HepG2 (cell line): Measurements from ENCODE around the gene TAF1A. TPM values are rescaled to one million over a fixed set of nuclear protein-coding genes. Genes with fewer than 3 reads are reported as not detected.

Source experiments
- ATAC-seq: fragments of 200-7000 bp; cut with Tn5 transposase; 3 replicates; pipeline ENCODE4 v1.9.1; 2020; ENCODE audit warnings: mild to moderate bottlenecking, moderate library complexity
- BruUV-seq: library from RNA; stranded (reverse); fragments of 400-500 nt; replicated peaks from 2 replicates; lab custom pipeline; 2021; lab: Mats Ljungman, UMichigan
- CTCF ChIA-PET: fragments of 300-600 bp; formaldehyde crosslinking; extraction: SDS; loops from one replicate; lab custom pipeline; 2021; ENCODE audit warnings: low total read pairs, inconsistent platforms, low intra/inter-chr PET ratio; lab: Yijun Ruan, JAX
- POLR2A ChIA-PET: fragments of 350-600 bp; sonication (Branson Sonifier 250); formaldehyde crosslinking; loops from one replicate; lab custom pipeline; 2020; ENCODE audit warnings: antibody characterized with exemption, inconsistent platforms; lab: Yijun Ruan, JAX
- DNase-seq: peaks from one replicate; pipeline ENCODE4 v3.0.0-alpha.2; 2015; ENCODE audit warnings: low spot score
- FAIRE-seq: peaks from 3 replicates; lab custom pipeline; 2011; peaks lifted over from hg19 to GRCh38; lab: Jason Lieb, UNC
- H2AFZ ChIP-seq: one replicate; pipeline ENCODE4 v1.6.1; 2011; ENCODE audit warnings: low read length, inconsistent platforms
- H3K27ac ChIP-seq: fragments of 300-600 bp; 3 replicates; pipeline ENCODE4 v1.8.0; 2011; ENCODE audit warnings: mixed run types, mild to moderate bottlenecking, mixed read lengths, low read length, inconsistent platforms; ENCODE audit not compliant: insufficient read depth; ENCODE audit errors: extremely low read length
- H3K27me3 ChIP-seq, 2 experiments: fragments of 200-600 bp in 1 of 2; 2 replicates in 1 of 2; 3 replicates in 1 of 2; pipeline versions ENCODE4 v1.6.0 to v1.8.0; 2011; ENCODE audit warnings: low read length in 2 of 2, mild to moderate bottlenecking in 2 of 2, moderate library complexity in 2 of 2, inconsistent platforms in 1 of 2; ENCODE audit not compliant: insufficient read depth in 2 of 2, control insufficient read depth in 1 of 2
- H3K36me3 ChIP-seq, 2 experiments: fragments of 200-600 bp in 1 of 2; replicated peaks in 1 of 2; 2 replicates in 1 of 2; 3 replicates in 1 of 2; pipeline versions ENCODE4 v1.5.1 to v1.8.0; 2011; ENCODE audit warnings: low read length in 2 of 2, inconsistent platforms in 1 of 2; ENCODE audit not compliant: insufficient read depth in 2 of 2, control insufficient read depth in 1 of 2
- H3K4me1 ChIP-seq: 2 replicates; pipeline ENCODE4 v1.5.1; 2012; ENCODE audit warnings: low read length, inconsistent platforms; ENCODE audit not compliant: insufficient read depth
- H3K4me2 ChIP-seq: 2 replicates; pipeline ENCODE4 v1.6.0; 2011; ENCODE audit warnings: low read depth, low read length, inconsistent platforms
- H3K4me3 ChIP-seq, 3 experiments: fragments of 200-600 bp in 1 of 3; sonication (generic), shearing (Covaris generic) in 1 of 3; replicated peaks in 1 of 3; 2 replicates each; pipeline ENCODE4 v1.5.1; 2011 to 2016; ENCODE audit warnings: low read length in 3 of 3, inconsistent platforms in 2 of 3, low read depth in 2 of 3, mild to moderate bottlenecking in 2 of 3, control low read depth in 1 of 3, mixed read lengths in 1 of 3; ENCODE audit not compliant: insufficient read depth in 1 of 3
- H3K79me2 ChIP-seq: one replicate; pipeline ENCODE4 v1.6.1; 2011; ENCODE audit warnings: low read length, inconsistent platforms; ENCODE audit not compliant: insufficient read depth
- H3K9ac ChIP-seq: 2 replicates; pipeline ENCODE4 v1.6.0; 2011; ENCODE audit warnings: mild to moderate bottlenecking, low read depth, low read length, inconsistent platforms; ENCODE audit not compliant: insufficient read depth
- H3K9me3 ChIP-seq: 2 replicates; pipeline ENCODE4 v1.5.1; 2012; ENCODE audit warnings: mild to moderate bottlenecking, low read length
- H4K20me1 ChIP-seq: 2 replicates; pipeline ENCODE4 v1.6.0; 2011; ENCODE audit warnings: inconsistent platforms, mild to moderate bottlenecking, low read length, moderate library complexity; ENCODE audit not compliant: insufficient read depth
- EP300 ChIP-seq, 3 experiments: sonication (generic) in 1 of 3; formaldehyde crosslinking in 1 of 3; IDR thresholded peaks; 2 replicates each; pipeline versions ENCODE4 v1.5.1 to v1.6.1; 2011 to 2020; ENCODE audit warnings: low read depth in 2 of 3, low read length in 2 of 3, borderline replicate concordance in 1 of 3, improper control_type of control experiment in 1 of 3, mild to moderate bottlenecking in 1 of 3, missing genetic modification reagents in 1 of 3, moderate library complexity in 1 of 3
- MAF1 ChIP-seq: sonication (generic); formaldehyde crosslinking; IDR thresholded peaks from 2 replicates; pipeline ENCODE4 v1.5.0; 2020; ENCODE audit warnings: missing genetic modification reagents, borderline replicate concordance
- PHF21A ChIP-seq: sonication (generic); formaldehyde crosslinking; IDR thresholded peaks from 2 replicates; pipeline ENCODE4 v1.5.0; 2020; ENCODE audit warnings: mild to moderate bottlenecking, missing genetic modification reagents
- SCMH1 ChIP-seq: sonication (generic); formaldehyde crosslinking; IDR thresholded peaks from 2 replicates; pipeline ENCODE4 v1.9.0; 2021; ENCODE audit warnings: missing genetic modification reagents, mild to moderate bottlenecking, borderline replicate concordance
- TRIM22 ChIP-seq: fragments of 450-650 bp; IDR thresholded peaks from 2 replicates; pipeline ENCODE4 v1.6.1; 2017
- ZBTB1 ChIP-seq: sonication (generic); formaldehyde crosslinking; IDR thresholded peaks from 2 replicates; pipeline ENCODE4 v1.4.0; 2020; ENCODE audit warnings: missing genetic modification reagents, borderline replicate concordance
- ZFAT ChIP-seq: sonication (generic); formaldehyde crosslinking; conservative IDR thresholded peaks from 2 replicates; pipeline ENCODE4 v1.8.1; 2023; ENCODE audit warnings: missing genetic modification reagents, inconsistent platforms
- ZNF142 ChIP-seq: sonication (generic); formaldehyde crosslinking; IDR thresholded peaks from 2 replicates; pipeline ENCODE4 v1.4.0; 2020; ENCODE audit warnings: missing genetic modification reagents
- ZNF552 ChIP-seq: sonication (generic); formaldehyde crosslinking; IDR thresholded peaks from 2 replicates; pipeline ENCODE4 v1.9.0; 2022; ENCODE audit warnings: missing genetic modification reagents, mild to moderate bottlenecking, borderline replicate concordance
- ZNF75D ChIP-seq: sonication (generic); formaldehyde crosslinking; IDR thresholded peaks from 2 replicates; pipeline ENCODE4 v1.8.1; 2023; ENCODE audit warnings: missing genetic modification reagents, mild to moderate bottlenecking, borderline replicate concordance
- WGBS: methylation state at CpG from one replicate; pipeline ENCODE4 v1.1.6; 2017; ENCODE audit warnings: low lambda C conversion rate; 5-methylcytosine and 5-hydroxymethylcytosine counted together
- in situ Hi-C: cut with HindIII; loops from 2 replicates; pipeline ENCODE4 v1.10.0; 2017; ENCODE audit warnings: low pct_unique_long_range_greater_than_20kb; ENCODE audit not compliant: extremely low pct_ligation_motif_present
- intact Hi-C: fragments of 100-400 bp; cut with micrococcal nuclease; formaldehyde crosslinking; loops from one replicate; pipeline ENCODE4 v1.10.0; 2022; ENCODE audit not compliant: unreplicated experiment
- polyA plus RNA-seq, 8 experiments: library from polyadenylated mRNA; depleted of rRNA in 3 of 8; stranded (reverse) in 7 of 8; unstranded in 1 of 8; fragments of >200 nt; fragmentation: Illumina TruSeq in 4 of 8; extraction: Trizol in 4 of 8; gene quantifications; 2 replicates each; pipeline versions ENCODE4 v1.2.1 to v1.2.3, GENCODE V29; 2011 to 2016; ENCODE audit warnings: low read depth in 4 of 8, missing spikeins in 1 of 8, mixed read lengths in 1 of 8; ENCODE audit not compliant: insufficient read depth in 1 of 8
- total RNA-seq, 5 experiments: library from RNA; depleted of rRNA; stranded (reverse); fragments of >200 nt; fragmentation: Illumina TruSeq; extraction: Trizol; gene quantifications; 2 replicates each; pipeline ENCODE4 v1.2.3, GENCODE V29; 2016; ENCODE audit warnings: low read depth in 1 of 5
- TF ChIP-seq, protein P1 (sequence below): sonication (generic); formaldehyde crosslinking; IDR thresholded peaks from 2 replicates; pipeline ENCODE4 v1.8.0; 2022; ENCODE audit warnings: mild to moderate bottlenecking, missing genetic modification reagents; ENCODE audit not compliant: insufficient replicate concordance
- TF ChIP-seq, protein P2 (sequence below): sonication (generic); formaldehyde crosslinking; IDR thresholded peaks from 2 replicates; pipeline ENCODE4 v1.4.0; 2020; ENCODE audit warnings: missing genetic modification reagents

TAF1A gene
- total and polyA plus RNA-seq, 2 of the 13 experiments (the other 11 are each of a cell fraction or from before 2014, with no cell fraction given) = 3.3 to 10.7 TPM

DNA sequence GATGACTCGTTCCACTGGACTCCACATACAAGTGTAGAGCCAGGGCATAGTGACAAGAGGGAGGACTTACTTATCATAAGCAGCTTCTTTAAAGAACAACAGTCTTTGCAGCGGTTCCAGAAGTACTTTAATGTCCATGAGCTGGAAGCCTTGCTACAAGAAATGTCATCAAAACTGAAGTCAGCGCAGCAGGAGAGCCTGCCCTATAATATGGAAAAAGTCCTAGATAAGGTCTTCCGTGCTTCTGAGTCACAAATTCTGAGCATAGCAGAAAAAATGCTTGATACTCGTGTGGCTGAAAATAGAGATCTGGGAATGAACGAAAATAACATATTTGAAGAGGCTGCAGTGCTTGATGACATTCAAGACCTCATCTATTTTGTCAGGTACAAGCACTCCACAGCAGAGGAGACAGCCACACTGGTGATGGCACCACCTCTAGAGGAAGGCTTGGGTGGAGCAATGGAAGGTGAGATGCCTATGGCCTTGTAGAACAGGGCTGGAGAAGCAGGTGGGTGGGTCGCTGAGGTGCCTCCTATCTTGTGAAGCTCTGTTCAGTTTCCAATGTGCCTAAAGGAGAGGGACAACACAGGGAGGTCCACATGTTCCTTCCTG lies 40.3 kb upstream of the TAF1A start:
- ChIA-PET POLR2A (no interaction called here), CTCF (no interaction called here)
- no peaks in the 10 kb centered on the region for H3K9me3 ChIP-seq
- FAIRE-seq (no peak), DNase-seq (no peak), ATAC-seq (no peak)
- H3K27ac ChIP-seq = no peak overlapping the region
- no peaks in the 10 kb centered on the region for H3K4me1 ChIP-seq
- in situ Hi-C loops = loop anchor here (5.0 kb wide), 1 partner anchor 163 kb away; no protein-coding TSS in a partner anchor
- BruUV-seq = no TSS peak
- peaks cover 17 to 89% of the 10 kb centered on the region in 2 experiments for H3K36me3 ChIP-seq
- H3K27me3 ChIP-seq = no peaks in the 10 kb centered on the region
- no peak overlapping the region for H2AFZ ChIP-seq
- no peak overlapping the region for H3K9ac ChIP-seq
- no peaks in the 10 kb centered on the region for H3K79me2 ChIP-seq
- intact Hi-C loops = no loop called here
- 93% methylated on average over 7 of the region's 7 CpGs for WGBS
- no peaks in the 10 kb centered on the region for H4K20me1 ChIP-seq
- no peak overlapping the region for H3K4me3 ChIP-seq
- H3K4me2 ChIP-seq = no peak overlapping the region
- no peak for TF ChIP-seq MAF1 (CRISPR knock-in tag)
- TF ChIP-seq PHF21A = no peak
- TF ChIP-seq, protein P1, sequence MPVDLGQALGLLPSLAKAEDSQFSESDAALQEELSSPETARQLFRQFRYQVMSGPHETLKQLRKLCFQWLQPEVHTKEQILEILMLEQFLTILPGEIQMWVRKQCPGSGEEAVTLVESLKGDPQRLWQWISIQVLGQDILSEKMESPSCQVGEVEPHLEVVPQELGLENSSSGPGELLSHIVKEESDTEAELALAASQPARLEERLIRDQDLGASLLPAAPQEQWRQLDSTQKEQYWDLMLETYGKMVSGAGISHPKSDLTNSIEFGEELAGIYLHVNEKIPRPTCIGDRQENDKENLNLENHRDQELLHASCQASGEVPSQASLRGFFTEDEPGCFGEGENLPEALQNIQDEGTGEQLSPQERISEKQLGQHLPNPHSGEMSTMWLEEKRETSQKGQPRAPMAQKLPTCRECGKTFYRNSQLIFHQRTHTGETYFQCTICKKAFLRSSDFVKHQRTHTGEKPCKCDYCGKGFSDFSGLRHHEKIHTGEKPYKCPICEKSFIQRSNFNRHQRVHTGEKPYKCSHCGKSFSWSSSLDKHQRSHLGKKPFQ = no peak
- no peak for TF ChIP-seq SCMH1 (CRISPR knock-in tag)
- TF ChIP-seq ZFAT (CRISPR knock-in tag) = no peak
- TF ChIP-seq EP300 (IDR thresholded peaks at IDR 0.05; ENCODE audit: low read depth in 2 of 2, low read length in 2 of 2) = no peak
- no peak for TF ChIP-seq EP300 (CRISPR knock-in tag; IDR thresholded peaks at IDR 0.05; ENCODE audit: borderline replicate concordance)
- no peak for TF ChIP-seq ZBTB1
- TF ChIP-seq ZNF142 (CRISPR knock-in tag) = no peak
- TF ChIP-seq ZNF552 (CRISPR knock-in tag) = no peak
- TF ChIP-seq, protein P2, sequence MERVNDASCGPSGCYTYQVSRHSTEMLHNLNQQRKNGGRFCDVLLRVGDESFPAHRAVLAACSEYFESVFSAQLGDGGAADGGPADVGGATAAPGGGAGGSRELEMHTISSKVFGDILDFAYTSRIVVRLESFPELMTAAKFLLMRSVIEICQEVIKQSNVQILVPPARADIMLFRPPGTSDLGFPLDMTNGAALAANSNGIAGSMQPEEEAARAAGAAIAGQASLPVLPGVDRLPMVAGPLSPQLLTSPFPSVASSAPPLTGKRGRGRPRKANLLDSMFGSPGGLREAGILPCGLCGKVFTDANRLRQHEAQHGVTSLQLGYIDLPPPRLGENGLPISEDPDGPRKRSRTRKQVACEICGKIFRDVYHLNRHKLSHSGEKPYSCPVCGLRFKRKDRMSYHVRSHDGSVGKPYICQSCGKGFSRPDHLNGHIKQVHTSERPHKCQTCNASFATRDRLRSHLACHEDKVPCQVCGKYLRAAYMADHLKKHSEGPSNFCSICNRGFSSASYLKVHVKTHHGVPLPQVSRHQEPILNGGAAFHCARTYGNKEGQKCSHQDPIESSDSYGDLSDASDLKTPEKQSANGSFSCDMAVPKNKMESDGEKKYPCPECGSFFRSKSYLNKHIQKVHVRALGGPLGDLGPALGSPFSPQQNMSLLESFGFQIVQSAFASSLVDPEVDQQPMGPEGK (CRISPR knock-in tag) = no peak
- TF ChIP-seq TRIM22 = no peak
- no peak for TF ChIP-seq ZNF75D (CRISPR knock-in tag)
